HG02970 (cell line): Measurements from ENCODE around the gene PLCB1.
"Not testable (repeated sequence)": the region's sequence is repeated elsewhere in the genome, so short reads cannot be mapped to it uniquely, and the experiment has no call there.

Experiments used
- ATAC-seq: cut with Tn5 transposase; IDR thresholded peaks from one replicate; pipeline ENCODE4 v1.9.1; 2021; ENCODE audit warnings: mild to moderate bottlenecking, moderate library complexity, moderate number of reproducible peaks; ENCODE audit not compliant: unreplicated experiment, low FRiP score

Gene PLCB1

GRCh38 chr20:8425802-8426201 lies 293.7 kb downstream of the PLCB1 start:
- no peak for ATAC-seq

GRCh38 chr20:8427419-8428040 lies 295.5 kb downstream of the PLCB1 start:
- no peak for ATAC-seq

- no peak for ATAC-seq
Observed at GRCh38 chr20:8428988-8429387, 296.9 kb downstream of the PLCB1 start.

- no peak for ATAC-seq
Observed at GRCh38 chr20:8431538-8432434, 299.7 kb downstream of the PLCB1 start.

- ATAC-seq, result no peak
Observed at GRCh38 chr20:8432435-8433148, 300.5 kb downstream of the PLCB1 start.

GRCh38 chr20:8433291-8433690 lies 301.2 kb downstream of the PLCB1 start:
- ATAC-seq, result no peak

- ATAC-seq, result no peak
Observed at GRCh38 chr20:8434326-8434876, 302.3 kb downstream of the PLCB1 start.

GRCh38 chr20:8435285-8436035 lies 303.4 kb downstream of the PLCB1 start:
- no peak for ATAC-seq

- ATAC-seq, result not testable (repeated sequence)
Observed at GRCh38 chr20:8436938-8437337, 304.9 kb downstream of the PLCB1 start.

GRCh38 chr20:8438748-8439147 lies 306.7 kb downstream of the PLCB1 start:
- no peak for ATAC-seq

GRCh38 chr20:8443464-8444072 lies 311.5 kb downstream of the PLCB1 start:
- ATAC-seq, result no peak

- ATAC-seq, result no peak
Observed at GRCh38 chr20:8447262-8448120, 315.4 kb downstream of the PLCB1 start.

GRCh38 chr20:8449123-8449522 lies 317.1 kb downstream of the PLCB1 start:
- ATAC-seq, result no peak

- ATAC-seq, result peak; percentile 60
Observed at GRCh38 chr20:8454137-8454712, 322.2 kb downstream of the PLCB1 start.

- ATAC-seq, result no peak
Observed at GRCh38 chr20:8456765-8457164, 324.7 kb downstream of the PLCB1 start.

- no peak for ATAC-seq
Observed at GRCh38 chr20:8457978-8458377, 325.9 kb downstream of the PLCB1 start.

GRCh38 chr20:8461186-8461585 lies 329.1 kb downstream of the PLCB1 start:
- ATAC-seq, result no peak

GRCh38 chr20:8464368-8464767 lies 332.3 kb downstream of the PLCB1 start:
- no peak for ATAC-seq

GRCh38 chr20:8466781-8467180 lies 334.7 kb downstream of the PLCB1 start:
- not testable (repeated sequence) for ATAC-seq
